GM10266 (cell line): Measurements from ENCODE around the gene BEST4.
A peak's percentile ranks its signal among the peaks of the same experiment; 100 is the strongest.

ENCODE experiments used
- DNase-seq: peaks from one replicate; pipeline ENCODE4 v3.0.0; 2012; ENCODE audit errors: extremely low spot score
- TF ChIP-seq, protein P1 (sequence below): IDR thresholded peaks from 2 replicates; pipeline ENCODE4 v1.5.1; 2012; ENCODE audit warnings: mild to moderate bottlenecking, low read depth; ENCODE audit not compliant: control insufficient read depth, insufficient read depth; ENCODE audit errors: missing control alignments

The BEST4 gene

DNA sequence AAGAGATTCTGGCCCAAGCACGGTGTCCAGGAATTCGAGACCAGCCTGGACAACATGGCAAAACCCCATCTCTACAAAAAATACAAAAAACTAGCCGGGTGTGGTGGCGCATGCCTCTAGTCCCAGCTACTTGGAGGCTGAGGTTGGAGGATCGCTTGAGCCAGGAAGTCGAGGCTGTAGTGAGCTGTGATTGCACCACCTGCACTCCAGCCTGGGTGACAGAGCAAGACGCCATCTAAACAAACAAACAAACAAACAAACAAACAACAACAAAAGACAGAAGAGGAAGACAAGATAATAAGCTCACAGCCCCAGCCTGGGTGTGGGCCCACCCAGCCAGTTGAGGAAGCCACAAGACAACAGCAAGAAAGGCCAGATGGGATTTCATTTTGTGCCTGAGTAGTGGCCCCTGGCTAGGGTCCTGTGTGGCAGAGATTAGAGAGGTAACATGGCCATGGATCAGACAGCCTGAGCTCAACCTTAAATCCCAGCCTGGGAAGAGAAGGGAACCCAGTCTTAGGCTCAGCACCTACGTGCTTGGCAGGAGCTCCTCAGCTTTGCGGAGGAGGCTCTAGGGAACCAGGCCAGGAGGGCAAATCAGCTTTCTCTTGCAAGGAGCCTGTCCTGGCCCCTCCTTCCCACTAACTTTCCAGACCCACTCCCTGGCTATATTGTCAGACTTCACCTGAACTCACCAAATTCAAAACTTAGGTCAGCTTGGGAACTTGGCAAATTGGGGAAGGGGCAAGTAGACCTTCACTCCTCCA lies 4.9 kb upstream of the BEST4 start:
- no peak for DNase-seq
- TF ChIP-seq, protein P1, sequence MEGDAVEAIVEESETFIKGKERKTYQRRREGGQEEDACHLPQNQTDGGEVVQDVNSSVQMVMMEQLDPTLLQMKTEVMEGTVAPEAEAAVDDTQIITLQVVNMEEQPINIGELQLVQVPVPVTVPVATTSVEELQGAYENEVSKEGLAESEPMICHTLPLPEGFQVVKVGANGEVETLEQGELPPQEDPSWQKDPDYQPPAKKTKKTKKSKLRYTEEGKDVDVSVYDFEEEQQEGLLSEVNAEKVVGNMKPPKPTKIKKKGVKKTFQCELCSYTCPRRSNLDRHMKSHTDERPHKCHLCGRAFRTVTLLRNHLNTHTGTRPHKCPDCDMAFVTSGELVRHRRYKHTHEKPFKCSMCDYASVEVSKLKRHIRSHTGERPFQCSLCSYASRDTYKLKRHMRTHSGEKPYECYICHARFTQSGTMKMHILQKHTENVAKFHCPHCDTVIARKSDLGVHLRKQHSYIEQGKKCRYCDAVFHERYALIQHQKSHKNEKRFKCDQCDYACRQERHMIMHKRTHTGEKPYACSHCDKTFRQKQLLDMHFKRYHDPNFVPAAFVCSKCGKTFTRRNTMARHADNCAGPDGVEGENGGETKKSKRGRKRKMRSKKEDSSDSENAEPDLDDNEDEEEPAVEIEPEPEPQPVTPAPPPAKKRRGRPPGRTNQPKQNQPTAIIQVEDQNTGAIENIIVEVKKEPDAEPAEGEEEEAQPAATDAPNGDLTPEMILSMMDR = no peak

DNA sequence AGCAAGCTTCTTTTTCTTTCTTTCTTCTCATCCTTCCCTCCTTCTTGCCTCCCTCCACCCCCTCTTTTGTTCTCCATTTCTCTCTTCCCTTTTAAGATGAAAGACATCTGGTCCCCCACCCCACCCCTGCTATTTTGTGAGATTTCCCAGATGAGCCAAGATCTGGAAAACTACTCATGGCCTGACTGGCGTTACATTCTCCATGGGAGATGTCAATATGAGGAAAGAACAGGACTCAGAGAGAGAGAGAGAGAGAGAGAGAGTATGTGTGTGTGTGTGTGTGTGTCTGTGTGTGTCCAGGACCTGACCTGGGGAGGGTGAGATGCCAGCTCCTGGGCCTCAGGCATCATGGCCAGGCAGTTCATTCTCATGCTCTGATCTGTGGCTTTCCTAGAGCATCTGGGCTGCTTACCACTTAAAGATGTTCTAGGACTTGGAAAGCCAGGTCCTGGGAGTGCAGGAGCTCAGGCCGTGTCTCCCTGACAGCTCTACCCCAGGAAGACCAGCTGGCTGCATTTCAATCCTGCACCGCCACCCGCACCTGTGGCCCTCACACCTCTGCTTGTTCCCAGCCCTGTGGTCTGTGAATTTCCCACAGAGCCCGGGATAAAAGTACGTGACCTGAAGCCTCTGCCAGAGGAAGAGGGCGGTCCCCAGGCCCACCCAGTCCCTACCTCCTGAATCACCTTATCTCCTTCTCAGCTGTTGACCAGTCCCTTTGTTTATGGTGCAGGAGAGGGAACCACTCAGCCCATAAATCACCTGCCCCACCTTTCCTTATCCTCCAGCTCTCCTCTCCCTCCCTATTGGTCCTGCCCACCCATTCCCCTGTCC lies 3.2 kb upstream of the BEST4 start:
- TF ChIP-seq, protein P1 = no peak
- no peak for DNase-seq

DNA sequence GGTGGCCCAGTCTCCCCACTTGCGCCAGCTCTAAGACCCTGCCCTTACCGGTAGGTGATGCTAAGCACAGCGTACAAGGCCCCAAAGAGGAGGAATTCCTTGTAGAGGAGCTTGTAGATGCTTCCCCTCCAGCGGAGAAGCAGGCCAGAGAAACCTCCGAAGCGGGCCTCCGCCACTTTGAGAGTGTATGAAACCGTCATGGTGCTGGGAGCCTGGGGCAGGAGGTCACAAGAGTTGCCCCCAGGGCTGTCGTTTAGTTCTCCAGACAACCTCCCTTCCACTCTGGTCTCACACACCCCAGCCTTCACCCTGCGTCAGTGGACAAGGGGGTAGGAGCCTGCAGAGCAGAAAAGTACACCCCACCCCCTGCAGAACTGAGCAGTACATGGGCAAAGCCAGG lies 464 bp downstream of the BEST4 start:
- no peak for DNase-seq
- TF ChIP-seq, protein P1 = no peak

DNA sequence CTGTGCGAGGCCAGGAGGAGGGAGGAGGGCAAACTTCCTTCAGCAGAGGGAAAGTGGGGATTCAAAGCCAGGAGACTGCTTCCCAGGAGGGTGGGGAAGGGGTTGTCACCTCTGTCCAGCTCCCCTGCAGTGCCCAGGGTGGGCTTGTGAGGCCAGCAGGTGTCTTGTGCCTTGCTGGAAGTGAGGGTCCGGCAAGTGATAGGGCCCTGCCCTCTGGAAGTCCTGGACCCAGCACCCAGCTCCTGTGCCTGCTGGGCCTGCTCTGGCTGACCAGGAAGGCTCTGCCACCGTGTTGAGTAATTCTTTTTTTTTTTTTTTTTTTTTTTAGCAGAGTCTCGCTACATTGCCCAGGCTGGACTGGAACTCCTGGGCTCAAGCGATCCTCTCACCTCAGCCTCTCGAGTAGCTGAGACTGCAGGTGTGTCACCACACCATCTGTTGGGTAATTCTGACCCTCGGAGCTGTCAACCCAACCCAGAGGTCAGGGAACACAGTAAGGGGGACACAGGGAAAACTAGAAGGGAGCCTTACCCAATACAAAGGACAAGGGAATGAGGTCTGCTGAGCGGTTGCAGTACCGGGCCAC lies 1.0 kb downstream of the BEST4 start:
- no peak for DNase-seq
- TF ChIP-seq, protein P1 = no peak

DNA sequence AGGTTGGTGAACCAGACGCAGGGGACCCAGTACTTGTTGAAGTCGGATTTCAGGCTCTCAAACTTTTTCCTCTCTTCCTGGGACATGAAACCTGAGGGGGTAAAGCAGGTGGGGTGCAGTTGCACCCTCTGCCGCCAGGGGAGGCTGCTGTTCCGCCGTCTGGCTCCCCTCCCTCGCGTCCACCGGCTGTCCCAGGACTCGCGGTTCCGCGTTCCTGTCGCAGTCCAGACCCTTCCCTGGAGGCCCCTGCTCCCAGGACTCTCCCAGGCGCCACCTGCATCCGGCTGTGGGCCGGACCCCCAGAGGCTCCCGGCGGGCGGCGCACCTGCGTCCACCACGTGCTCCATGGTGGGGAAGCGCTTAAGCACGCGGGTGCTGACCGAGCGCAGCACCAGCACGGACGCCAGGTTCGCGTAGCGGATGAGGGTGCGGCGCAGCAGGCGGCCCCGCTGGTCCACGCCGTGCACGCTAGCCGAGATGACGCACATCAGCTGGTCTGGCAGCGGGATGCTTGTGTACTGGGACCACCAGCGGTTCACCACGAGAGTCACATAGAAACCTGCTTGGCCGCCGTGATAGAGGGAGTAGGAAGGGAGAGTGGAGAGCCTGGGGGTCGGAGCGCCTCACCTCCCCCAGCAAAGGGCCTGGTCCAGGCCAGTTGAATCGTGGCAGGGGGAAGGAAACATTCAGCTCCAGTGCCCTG lies 1.7 kb downstream of the BEST4 start:
- peak; percentile 80 for DNase-seq
- TF ChIP-seq, protein P1 = peak; percentile 87

DNA sequence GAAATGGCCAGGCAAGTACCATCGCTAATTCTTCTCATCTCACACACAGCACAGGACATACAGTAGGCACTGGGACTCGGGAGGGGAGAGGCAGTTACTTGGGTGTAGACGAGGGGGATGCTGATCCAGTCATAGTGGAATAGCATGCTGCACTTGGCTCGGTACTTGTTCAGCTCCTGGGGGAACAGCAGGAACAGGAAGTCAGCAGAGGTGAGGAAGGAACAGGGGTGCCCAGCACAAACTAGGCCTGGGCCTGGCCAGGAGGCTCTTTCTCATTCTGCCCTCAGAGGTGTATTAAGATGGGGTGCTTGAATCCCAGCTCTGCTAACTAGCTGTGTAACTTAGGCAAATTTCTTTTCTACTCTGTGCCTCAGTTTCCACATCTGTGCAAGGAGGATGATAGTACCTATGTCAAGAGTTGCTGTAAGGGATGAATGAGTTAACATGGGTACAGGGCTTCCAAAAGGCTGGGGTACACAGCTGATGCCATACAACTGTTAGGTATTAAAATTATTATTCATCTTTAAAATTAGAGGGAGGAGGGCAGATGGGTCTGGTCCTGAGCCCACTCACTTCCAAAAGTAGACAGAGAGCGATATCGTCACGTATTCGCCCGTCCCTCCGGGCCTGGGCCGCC lies 2.4 kb downstream of the BEST4 start:
- TF ChIP-seq, protein P1 = no peak
- no peak for DNase-seq
